Osteocyte (in vitro differentiated cells): ENCODE results near the gene CGNL1. TPM values are rescaled to one million over a fixed set of nuclear protein-coding genes. Genes with fewer than 3 reads are reported as not detected.

Experiments
- DNase-seq: peaks from one replicate; pipeline ENCODE4 v3.0.0; 2021; ENCODE audit warnings: mixed read lengths; ENCODE audit not compliant: unreplicated experiment; ENCODE audit errors: extremely low spot score
- H3K27ac Mint-ChIP-seq: one replicate; pipeline ENCODE4 v1.8.0; 2021; ENCODE audit warnings: mild to moderate bottlenecking, mixed read lengths; ENCODE audit not compliant: unreplicated experiment
- H3K27me3 Mint-ChIP-seq: one replicate; pipeline ENCODE4 v1.8.0; 2021; ENCODE audit warnings: mixed read lengths; ENCODE audit not compliant: unreplicated experiment
- H3K36me3 Mint-ChIP-seq: one replicate; pipeline ENCODE4 v1.8.0; 2021; ENCODE audit warnings: mixed read lengths; ENCODE audit not compliant: unreplicated experiment
- H3K4me1 Mint-ChIP-seq: one replicate; pipeline ENCODE4 v1.8.0; 2021; ENCODE audit warnings: mixed read lengths; ENCODE audit not compliant: unreplicated experiment
- H3K4me3 Mint-ChIP-seq: one replicate; pipeline ENCODE4 v1.8.0; 2021; ENCODE audit warnings: mild to moderate bottlenecking, moderate library complexity, mixed read lengths; ENCODE audit not compliant: unreplicated experiment
- H3K9me3 Mint-ChIP-seq: one replicate; pipeline ENCODE4 v1.8.0; 2021; ENCODE audit warnings: mixed read lengths; ENCODE audit not compliant: unreplicated experiment
- total RNA-seq: library from RNA; stranded (reverse); gene quantifications from 2 replicates; pipeline ENCODE4 v1.2.1, GENCODE V29; 2021
- TF ChIP-seq, protein P1 (sequence below): fragments of 200-600 bp; sonication (generic); IDR thresholded peaks from 2 replicates; pipeline ENCODE4 v1.5.0; 2021; ENCODE audit warnings: antibody characterized with exemption, mild to moderate bottlenecking, moderate library complexity

Gene CGNL1
- total RNA-seq, 1 donor from 2014 or later = 6.2 TPM

GRCh38 chr15:57548351-57548750 lies 172.0 kb downstream of the CGNL1 start:
- Mint-ChIP-seq H3K4me3 (no peak overlapping the region), H3K4me1 (peaks cover 37% of the 10 kb centered on the region), H3K27me3 (peaks cover 5% of the 10 kb centered on the region), H3K9me3 (no peaks in the 10 kb centered on the region), H3K36me3 (no peaks in the 10 kb centered on the region), H3K27ac (no peak overlapping the region)
- TF ChIP-seq, protein P1, sequence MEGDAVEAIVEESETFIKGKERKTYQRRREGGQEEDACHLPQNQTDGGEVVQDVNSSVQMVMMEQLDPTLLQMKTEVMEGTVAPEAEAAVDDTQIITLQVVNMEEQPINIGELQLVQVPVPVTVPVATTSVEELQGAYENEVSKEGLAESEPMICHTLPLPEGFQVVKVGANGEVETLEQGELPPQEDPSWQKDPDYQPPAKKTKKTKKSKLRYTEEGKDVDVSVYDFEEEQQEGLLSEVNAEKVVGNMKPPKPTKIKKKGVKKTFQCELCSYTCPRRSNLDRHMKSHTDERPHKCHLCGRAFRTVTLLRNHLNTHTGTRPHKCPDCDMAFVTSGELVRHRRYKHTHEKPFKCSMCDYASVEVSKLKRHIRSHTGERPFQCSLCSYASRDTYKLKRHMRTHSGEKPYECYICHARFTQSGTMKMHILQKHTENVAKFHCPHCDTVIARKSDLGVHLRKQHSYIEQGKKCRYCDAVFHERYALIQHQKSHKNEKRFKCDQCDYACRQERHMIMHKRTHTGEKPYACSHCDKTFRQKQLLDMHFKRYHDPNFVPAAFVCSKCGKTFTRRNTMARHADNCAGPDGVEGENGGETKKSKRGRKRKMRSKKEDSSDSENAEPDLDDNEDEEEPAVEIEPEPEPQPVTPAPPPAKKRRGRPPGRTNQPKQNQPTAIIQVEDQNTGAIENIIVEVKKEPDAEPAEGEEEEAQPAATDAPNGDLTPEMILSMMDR = no peak
- DNase-seq = no peak

DNA sequence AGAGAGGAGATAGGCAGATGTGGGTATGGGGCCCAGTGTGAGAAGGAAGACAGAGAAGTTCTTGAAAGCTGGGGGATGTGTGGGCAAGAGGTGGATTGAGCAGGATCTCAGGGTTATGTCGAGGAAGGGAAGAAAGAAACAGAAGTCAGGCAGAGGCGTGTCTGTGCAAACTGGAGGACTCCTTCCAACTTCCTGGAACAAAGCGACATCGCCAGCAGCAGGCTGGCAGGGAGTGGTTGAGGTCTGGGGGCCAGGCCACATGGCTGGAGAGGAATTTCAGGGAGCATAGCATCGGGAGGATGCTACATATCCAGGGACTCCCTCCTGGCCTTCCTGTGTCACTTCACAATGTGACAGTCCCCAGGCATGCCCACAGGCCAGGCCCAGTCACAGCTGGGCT lies 172.5 kb downstream of the CGNL1 start:
- H3K9me3 Mint-ChIP-seq = no peaks in the 10 kb centered on the region
- H3K27ac Mint-ChIP-seq = no peak overlapping the region
- H3K27me3 Mint-ChIP-seq = peaks cover 2% of the 10 kb centered on the region
- peak; percentile 42 for DNase-seq
- no peaks in the 10 kb centered on the region for H3K36me3 Mint-ChIP-seq
- no peak overlapping the region for H3K4me3 Mint-ChIP-seq
- TF ChIP-seq, protein P1 = no peak
- peaks cover 39% of the 10 kb centered on the region for H3K4me1 Mint-ChIP-seq

DNA sequence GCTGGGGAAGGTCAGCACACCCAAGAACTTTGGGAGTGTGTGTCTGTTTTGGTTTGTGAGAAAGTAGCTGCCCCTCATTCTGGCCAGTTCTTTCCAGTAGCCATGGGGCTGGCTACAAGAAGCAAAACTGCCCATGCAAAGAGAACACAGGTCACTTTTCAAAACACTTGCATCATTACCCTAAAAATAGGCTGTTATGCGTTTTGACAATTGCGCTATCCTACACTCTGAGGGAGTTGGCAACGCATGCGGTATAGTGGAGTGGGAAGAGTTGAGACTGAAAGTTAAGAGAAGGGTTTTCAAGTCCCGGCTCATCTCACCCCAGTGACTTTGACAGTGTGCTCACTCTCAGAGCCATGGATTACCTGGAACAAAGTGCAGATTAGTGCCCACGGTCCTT lies 173.6 kb downstream of the CGNL1 start:
- Mint-ChIP-seq H3K36me3 (no peaks in the 10 kb centered on the region), H3K4me3 (no peak overlapping the region), H3K9me3 (no peaks in the 10 kb centered on the region), H3K27ac (no peak overlapping the region), H3K4me1 (peaks cover 47% of the 10 kb centered on the region), H3K27me3 (no peaks in the 10 kb centered on the region)
- no peak for DNase-seq
- TF ChIP-seq, protein P1 = no peak

DNA sequence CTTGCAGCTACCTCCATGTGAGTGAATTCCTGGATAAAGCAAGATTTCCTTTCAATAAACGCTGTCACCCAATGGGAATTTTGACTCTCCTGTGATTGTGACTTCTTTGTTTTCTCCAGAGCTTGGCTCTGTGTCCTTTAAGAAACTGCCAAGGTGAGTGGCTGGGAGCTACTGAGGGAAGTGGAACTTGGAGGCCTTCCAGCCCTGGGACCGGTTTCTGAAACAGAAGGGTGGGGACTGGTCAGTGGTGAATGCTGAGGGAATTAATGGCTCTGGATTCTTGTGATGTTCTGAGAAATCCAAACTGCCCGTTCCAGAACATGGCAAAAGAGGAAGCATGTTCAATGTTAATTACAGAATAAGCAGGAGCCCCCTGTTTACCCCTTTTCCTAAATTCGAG lies 174.3 kb downstream of the CGNL1 start:
- Mint-ChIP-seq H3K27ac (no peak overlapping the region), H3K36me3 (no peaks in the 10 kb centered on the region)
- no peak for DNase-seq

GRCh38 chr15:57551715-57552677 lies 175.7 kb downstream of the CGNL1 start:
- peak overlapping the region; percentile 26 for H3K4me3 Mint-ChIP-seq
- no peaks in the 10 kb centered on the region for H3K27me3 Mint-ChIP-seq
- no peak for DNase-seq
- no peaks in the 10 kb centered on the region for H3K36me3 Mint-ChIP-seq
- H3K27ac Mint-ChIP-seq = peak overlapping the region; percentile 91
- H3K4me1 Mint-ChIP-seq = peaks cover 60% of the 10 kb centered on the region
- H3K9me3 Mint-ChIP-seq = no peaks in the 10 kb centered on the region
- TF ChIP-seq, protein P1 = no peak

More for the DNA sequence above, 174.3 kb downstream of the CGNL1 start:
- Mint-ChIP-seq H3K27me3 (no peaks in the 10 kb centered on the region), H3K9me3 (no peaks in the 10 kb centered on the region), H3K4me1 (peaks cover 54% of the 10 kb centered on the region), H3K4me3 (no peak overlapping the region)
- TF ChIP-seq, protein P1 = no peak
